Lung (tissue), 12 donors: ENCODE results near the gene PERP. TPM values are rescaled to one million over a fixed set of nuclear protein-coding genes. Genes with fewer than 3 reads are reported as not detected.

Experiments
- ATAC-seq: fragments of 200-7000 bp; cut with Tn5 transposase; one replicate; pipeline ENCODE4 v1.9.1; 2020; ENCODE audit warnings: moderate number of reproducible peaks; ENCODE audit not compliant: insufficient read depth, low FRiP score
- DNase-seq, 3 donors: peaks; one replicate each; pipeline ENCODE4 v3.0.0-alpha.2; 2013 to 2017
- H3K27ac ChIP-seq, 2 donors: one replicate each; pipeline ENCODE4 v1.5.1; 2013; ENCODE audit warnings: mild to moderate bottlenecking in 2 of 2, moderate library complexity in 2 of 2, control low read depth in 1 of 2, inconsistent platforms in 1 of 2, low read depth in 1 of 2, low read length in 1 of 2
- H3K27me3 ChIP-seq, 3 donors: one replicate each; pipeline ENCODE4 v1.5.1; 2013; ENCODE audit warnings: low read length in 2 of 3; ENCODE audit not compliant: control insufficient read depth in 3 of 3, insufficient read depth in 3 of 3
- H3K36me3 ChIP-seq, 4 donors: one replicate each; pipeline ENCODE4 v1.5.1; 2013; ENCODE audit warnings: low read length in 4 of 4, mild to moderate bottlenecking in 1 of 4, moderate library complexity in 1 of 4; ENCODE audit not compliant: control insufficient read depth in 4 of 4, insufficient read depth in 4 of 4
- H3K4me1 ChIP-seq, 5 donors: one replicate each; pipeline ENCODE4 v1.5.1; 2013; ENCODE audit warnings: low read length in 5 of 5, mild to moderate bottlenecking in 2 of 5, moderate library complexity in 1 of 5; ENCODE audit not compliant: control insufficient read depth in 5 of 5, insufficient read depth in 5 of 5
- H3K4me3 ChIP-seq: one replicate; pipeline ENCODE4 v1.5.1; 2013; ENCODE audit warnings: mild to moderate bottlenecking, control low read depth, moderate library complexity
- H3K9ac ChIP-seq, 2 donors: one replicate each; pipeline ENCODE4 v1.5.1; 2013; ENCODE audit warnings: low read length in 2 of 2, control low read depth in 1 of 2; ENCODE audit not compliant: insufficient read depth in 1 of 2
- H3K9me3 ChIP-seq, 4 donors: one replicate each; pipeline ENCODE4 v1.5.1; 2013; ENCODE audit warnings: low read length in 3 of 4, mild to moderate bottlenecking in 1 of 4, moderate library complexity in 1 of 4; ENCODE audit not compliant: control insufficient read depth in 4 of 4, insufficient read depth in 3 of 4
- WGBS, 2 donors: extraction: QIAGEN DNeasy Blood & Tissue Kit; methylation state at CpG; one replicate each; pipeline ENCODE4 v1.1.7; 2013; 5-methylcytosine and 5-hydroxymethylcytosine counted together
- polyA plus RNA-seq, 2 donors: library from polyadenylated mRNA; stranded (reverse); fragments of 200-250 nt; gene quantifications; one replicate each; pipeline ENCODE4 v1.2.1, GENCODE V29; 2013
- total RNA-seq, 2 donors: library from RNA; depleted of rRNA in 1 of 2; stranded (reverse); fragments of >200 nt in 1 of 2; gene quantifications; one replicate each; pipeline ENCODE4 v1.2.1, GENCODE V29; 2014 to 2021
- TF ChIP-seq, protein P1 (sequence below): IDR thresholded peaks from 2 replicates; pipeline ENCODE4 v1.5.1; 2012; ENCODE audit warnings: mild to moderate bottlenecking; ENCODE audit errors: control extremely low read depth, extremely low read depth
- donor health status: control.
- donor health status: control.
- donor health status: Bipolar disorder and iron deficiency.
- donor health status: healthy.
- donor health status: DM: yes; HTN: yes; CAD: no.

The PERP gene
- total and polyA plus RNA-seq, 4 donors, result 22.4 to 32.6 (median 27.5) TPM

- Histone ChIP-seq H3K36me3 (peaks cover 0 to 1% (median 0%) of the 10 kb centered on the region in 4 donors), H3K4me1 (peaks cover 0 to 5% (median 0%) of the 10 kb centered on the region in 5 donors), H3K27me3 (peaks cover 0 to 29% (median 16%) of the 10 kb centered on the region in 3 donors), H3K27ac (peak overlapping the region in 1 of 2 donors; percentile 82), H3K4me3 (no peak overlapping the region), H3K9ac (no peak overlapping the region), H3K9me3 (peaks cover 0 to 3% (median 0%) of the 10 kb centered on the region in 4 donors)
- no peak for DNase-seq
- ATAC-seq, result no peak
- TF ChIP-seq, protein P1, sequence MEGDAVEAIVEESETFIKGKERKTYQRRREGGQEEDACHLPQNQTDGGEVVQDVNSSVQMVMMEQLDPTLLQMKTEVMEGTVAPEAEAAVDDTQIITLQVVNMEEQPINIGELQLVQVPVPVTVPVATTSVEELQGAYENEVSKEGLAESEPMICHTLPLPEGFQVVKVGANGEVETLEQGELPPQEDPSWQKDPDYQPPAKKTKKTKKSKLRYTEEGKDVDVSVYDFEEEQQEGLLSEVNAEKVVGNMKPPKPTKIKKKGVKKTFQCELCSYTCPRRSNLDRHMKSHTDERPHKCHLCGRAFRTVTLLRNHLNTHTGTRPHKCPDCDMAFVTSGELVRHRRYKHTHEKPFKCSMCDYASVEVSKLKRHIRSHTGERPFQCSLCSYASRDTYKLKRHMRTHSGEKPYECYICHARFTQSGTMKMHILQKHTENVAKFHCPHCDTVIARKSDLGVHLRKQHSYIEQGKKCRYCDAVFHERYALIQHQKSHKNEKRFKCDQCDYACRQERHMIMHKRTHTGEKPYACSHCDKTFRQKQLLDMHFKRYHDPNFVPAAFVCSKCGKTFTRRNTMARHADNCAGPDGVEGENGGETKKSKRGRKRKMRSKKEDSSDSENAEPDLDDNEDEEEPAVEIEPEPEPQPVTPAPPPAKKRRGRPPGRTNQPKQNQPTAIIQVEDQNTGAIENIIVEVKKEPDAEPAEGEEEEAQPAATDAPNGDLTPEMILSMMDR, result no peak
- WGBS, 2 donors, result 74 to 84% methylated on average over 10 of the region's 10 CpGs
These were observed 5.1 kb downstream of the PERP start for GRCh38 chr6:138101946-138102731.

DNA sequence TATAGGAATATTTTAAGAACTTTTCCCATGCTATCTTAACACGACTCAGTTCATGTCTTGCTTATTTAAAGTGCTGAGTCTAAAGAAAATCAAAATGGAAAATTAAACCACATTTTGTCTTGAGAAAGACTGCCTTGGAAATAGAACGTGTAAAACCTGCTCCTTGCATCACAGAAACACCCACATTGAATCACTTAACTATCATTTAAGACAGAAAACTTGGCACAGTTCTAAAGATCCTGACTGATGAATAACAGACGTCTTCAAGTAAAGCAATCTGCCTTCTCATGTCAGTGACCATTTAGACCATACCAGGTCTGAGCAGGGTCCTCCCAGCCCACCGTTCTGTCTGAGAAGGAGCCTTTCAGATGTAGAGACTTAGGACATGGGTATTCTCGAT lies 7.4 kb downstream of the PERP start:
- ATAC-seq (no peak), DNase-seq (peak in 1 of 3 donors; percentile 11)
- H3K4me3 ChIP-seq, result no peak overlapping the region
- H3K27me3 ChIP-seq, result peaks cover 0 to 8% (median 3%) of the 10 kb centered on the region in 3 donors
- peaks cover 0 to 5% (median 0%) of the 10 kb centered on the region in 4 donors for H3K36me3 ChIP-seq
- 63 to 73% methylated on average over 5 of the region's 5 CpGs for WGBS, 2 donors
- H3K4me1 ChIP-seq, result peaks cover 0 to 2% (median 0%) of the 10 kb centered on the region in 5 donors
- H3K27ac ChIP-seq, result no peak overlapping the region
- H3K9me3 ChIP-seq, result peaks cover 0 to 3% (median 0%) of the 10 kb centered on the region in 4 donors
- TF ChIP-seq, protein P1, result no peak
- H3K9ac ChIP-seq, result no peak overlapping the region

- WGBS, 2 donors, result 82 to 87% methylated on average over 2 of the region's 2 CpGs
- no peak overlapping the region for H3K4me3 ChIP-seq
- peaks cover 0 to 2% (median 0%) of the 10 kb centered on the region in 5 donors for H3K4me1 ChIP-seq
- peaks cover 0 to 5% (median 0%) of the 10 kb centered on the region in 4 donors for H3K36me3 ChIP-seq
- TF ChIP-seq, protein P1, result no peak
- H3K27ac ChIP-seq, result no peak overlapping the region
- ATAC-seq, result no peak
- no peaks in the 10 kb centered on the region for H3K27me3 ChIP-seq
- no peak for DNase-seq
- no peak overlapping the region for H3K9ac ChIP-seq
- peaks cover 0 to 3% (median 0%) of the 10 kb centered on the region in 4 donors for H3K9me3 ChIP-seq
These were observed 8.9 kb downstream of the PERP start for GRCh38 chr6:138098306-138098705.
